DMS 273 (cell line): ENCODE results near the gene OR5L2.
"Not testable (repeated sequence)": the region's sequence is repeated elsewhere in the genome, so short reads cannot be mapped to it uniquely, and the experiment has no call there.

Experiments used
- DNase-seq: peaks from one replicate; lab custom pipeline; 2025; ENCODE audit not compliant: unreplicated experiment; lab: John Stamatoyannopoulos, UW

The OR5L2 gene

GRCh38 chr11:55826919-55827318 lies at the start of gene OR5L2:
Gene OR5L2, plus strand, starts transcription at chr11:55827219. Its CDS starts 0 bp downstream, at chr11:55827219.
- no peak for DNase-seq

GRCh38 chr11:55791606-55792005 lies 35.4 kb upstream of the OR5L2 start:
- no peak for DNase-seq

- DNase-seq = no peak
Measured at GRCh38 chr11:55793321-55793720, 33.7 kb upstream of the OR5L2 start.

- DNase-seq = no peak
Measured at GRCh38 chr11:55795256-55795655, 31.8 kb upstream of the OR5L2 start, which contains the start of gene OR5D14. Gene OR5D14, plus strand, starts transcription at chr11:55795556. Its CDS starts 0 bp downstream, at chr11:55795556.

- no peak for DNase-seq
Measured at GRCh38 chr11:55806248-55806647, 20.8 kb upstream of the OR5L2 start.

GRCh38 chr11:55811067-55811466 lies 16.0 kb upstream of the OR5L2 start, which contains the start of gene OR5L1:
Gene OR5L1, plus strand, starts transcription at chr11:55811367. Its CDS starts 100 bp downstream, at chr11:55811467.
- no peak for DNase-seq

GRCh38 chr11:55819330-55819729 lies 7.7 kb upstream of the OR5L2 start, which contains the start of gene OR5D18:
Gene OR5D18, plus strand, starts transcription at chr11:55819630. Its CDS starts 0 bp downstream, at chr11:55819630.
- DNase-seq = no peak

GRCh38 chr11:55838452-55838851 lies 11.4 kb downstream of the OR5L2 start, which contains the start of gene OR5D16:
Gene OR5D16, plus strand, starts transcription at chr11:55838752. Its CDS starts 0 bp downstream, at chr11:55838752.
- DNase-seq = no peak

GRCh38 chr11:55847453-55847852 lies 20.4 kb downstream of the OR5L2 start:
- DNase-seq = no peak

GRCh38 chr11:55849037-55849436 lies 22.0 kb downstream of the OR5L2 start:
- DNase-seq = no peak

GRCh38 chr11:55852141-55852540 lies 25.1 kb downstream of the OR5L2 start:
- DNase-seq = no peak

GRCh38 chr11:55854704-55855103 lies 27.7 kb downstream of the OR5L2 start:
- DNase-seq = no peak

GRCh38 chr11:55867354-55867753 lies 40.3 kb downstream of the OR5L2 start:
- DNase-seq = not testable (repeated sequence)

- DNase-seq = not testable (repeated sequence)
Measured at GRCh38 chr11:55872731-55873130, 45.7 kb downstream of the OR5L2 start.

- not testable (repeated sequence) for DNase-seq
Measured at GRCh38 chr11:55873146-55873545, 46.1 kb downstream of the OR5L2 start.
